ENCODE results near the gene CHRNA4. TPM values are rescaled to one million over a fixed set of nuclear protein-coding genes. Genes with fewer than 3 reads are reported as not detected.

The CHRNA4 gene
- total and polyA plus RNA-seq, 7 donors = 0.01 to 0.41 (median 0.24) TPM; not detected in 4

GRCh38 chr20:63346131-63347080, 14.7 kb downstream of the CHRNA4 start:
- intact Hi-C loops (cut with DNase I) = no loop called here
- Histone ChIP-seq H3K4me3 (no peak overlapping the region), H3K27me3 (ENCODE audit: insufficient read depth in 3 of 3, low read length in 2 of 3) (peaks cover 0 to 68% (median 24%) of the 10 kb centered on the region in 3 donors), H3K36me3 (ENCODE audit: insufficient read depth in 1 of 2, low read depth in 1 of 2) (no peaks in the 10 kb centered on the region), H3K4me1 (no peaks in the 10 kb centered on the region), H3K9me3 (no peaks in the 10 kb centered on the region), H3K27ac (no peak overlapping the region)
- 50 to 59% (median 57%) methylated on average over 46 to 50 of the region's 50 CpGs for WGBS, 3 donors
- DNase-seq (no peak), ATAC-seq (no peak)
- no peak for TF ChIP-seq CTCF (IDR thresholded peaks at IDR 0.05)

GRCh38 chr20:63345328-63346100, 15.6 kb downstream of the CHRNA4 start:
- Histone ChIP-seq H3K36me3 (ENCODE audit: insufficient read depth in 1 of 2, low read depth in 1 of 2) (no peaks in the 10 kb centered on the region), H3K27ac (no peak overlapping the region), H3K4me1 (no peaks in the 10 kb centered on the region), H3K9me3 (no peaks in the 10 kb centered on the region), H3K27me3 (ENCODE audit: insufficient read depth in 3 of 3, low read length in 2 of 3) (peaks cover 0 to 76% (median 24%) of the 10 kb centered on the region in 3 donors), H3K4me3 (no peak overlapping the region)
- DNase-seq (no peak), ATAC-seq (no peak)
- WGBS, 3 donors = 24 to 30% (median 25%) methylated on average over 26 to 27 of the region's 27 CpGs
- intact Hi-C loops (cut with DNase I) = no loop called here
- TF ChIP-seq CTCF (IDR thresholded peaks at IDR 0.05) = no peak

- Histone ChIP-seq H3K9me3 (no peaks in the 10 kb centered on the region), H3K27me3 (ENCODE audit: insufficient read depth in 3 of 3, low read length in 2 of 3) (peaks cover 0 to 79% (median 24%) of the 10 kb centered on the region in 3 donors), H3K36me3 (ENCODE audit: insufficient read depth in 1 of 2, low read depth in 1 of 2) (no peaks in the 10 kb centered on the region), H3K4me1 (no peaks in the 10 kb centered on the region), H3K27ac (no peak overlapping the region), H3K4me3 (no peak overlapping the region)
- ATAC-seq = peak in 3 of 4 donors; percentile 40 to 47 (median 46)
- intact Hi-C loops (cut with DNase I) = no loop called here
- no peak for TF ChIP-seq CTCF (IDR thresholded peaks at IDR 0.05)
- peak in 1 of 2 donors; percentile 54 for DNase-seq
- 17 to 35% (median 21%) methylated on average over 19 to 21 of the region's 21 CpGs for WGBS, 3 donors
These were observed 16.4 kb downstream of the CHRNA4 start for GRCh38 chr20:63344616-63345327.

GRCh38 chr20:63343460-63344445, 17.4 kb downstream of the CHRNA4 start:
- TF ChIP-seq CTCF (IDR thresholded peaks at IDR 0.05) = no peak
- Histone ChIP-seq H3K36me3 (ENCODE audit: insufficient read depth in 1 of 2, low read depth in 1 of 2) (no peaks in the 10 kb centered on the region), H3K27ac (no peak overlapping the region), H3K9me3 (no peaks in the 10 kb centered on the region), H3K27me3 (ENCODE audit: insufficient read depth in 3 of 3, low read length in 2 of 3) (peaks cover 0 to 79% (median 24%) of the 10 kb centered on the region in 3 donors), H3K4me1 (no peaks in the 10 kb centered on the region), H3K4me3 (no peak overlapping the region)
- intact Hi-C loops (cut with DNase I) = no loop called here
- no peak for DNase-seq
- WGBS, 3 donors = 23 to 29% (median 25%) methylated on average over 37 of the region's 37 CpGs
- no peak for ATAC-seq

Data from psoas muscle (tissue), 8 donors.